Activated naive CD8-positive, alpha-beta T cell treated with anti-CD3 and anti-CD28 coated beads for 36 hours (primary cell): ENCODE data around the gene ZNF710. TPM values are rescaled to one million over a fixed set of nuclear protein-coding genes. Genes with fewer than 3 reads are reported as not detected.
"Not testable (repeated sequence)": the region's sequence is repeated elsewhere in the genome, so short reads cannot be mapped to it uniquely, and the experiment has no call there.

Experiments
- DNase-seq: peaks from one replicate; pipeline ENCODE4 v3.0.0; 2021
- H3K27ac Mint-ChIP-seq: one replicate; pipeline ENCODE4 v1.8.0; 2022; ENCODE audit warnings: mild to moderate bottlenecking, moderate library complexity, mixed read lengths
- H3K27me3 Mint-ChIP-seq: one replicate; pipeline ENCODE4 v1.8.0; 2022; ENCODE audit warnings: mild to moderate bottlenecking, mixed read lengths
- H3K36me3 Mint-ChIP-seq: one replicate; pipeline ENCODE4 v1.8.0; 2021; ENCODE audit warnings: mild to moderate bottlenecking, mixed read lengths
- H3K4me1 Mint-ChIP-seq: one replicate; pipeline ENCODE4 v1.8.0; 2021; ENCODE audit warnings: mixed read lengths
- H3K4me3 Mint-ChIP-seq: one replicate; pipeline ENCODE4 v1.8.0; 2022; ENCODE audit warnings: mild to moderate bottlenecking, moderate library complexity, mixed read lengths
- H3K9me3 Mint-ChIP-seq: one replicate; pipeline ENCODE4 v1.8.0; 2022; ENCODE audit warnings: mixed read lengths
- total RNA-seq, 2 experiments: library from RNA; stranded (reverse); gene quantifications; one replicate each; pipeline ENCODE4 v1.2.3, GENCODE V29; 2021

Gene ZNF710
- total RNA-seq, 2 experiments from 2014 or later: 17.8 to 17.9 TPM

DNA sequence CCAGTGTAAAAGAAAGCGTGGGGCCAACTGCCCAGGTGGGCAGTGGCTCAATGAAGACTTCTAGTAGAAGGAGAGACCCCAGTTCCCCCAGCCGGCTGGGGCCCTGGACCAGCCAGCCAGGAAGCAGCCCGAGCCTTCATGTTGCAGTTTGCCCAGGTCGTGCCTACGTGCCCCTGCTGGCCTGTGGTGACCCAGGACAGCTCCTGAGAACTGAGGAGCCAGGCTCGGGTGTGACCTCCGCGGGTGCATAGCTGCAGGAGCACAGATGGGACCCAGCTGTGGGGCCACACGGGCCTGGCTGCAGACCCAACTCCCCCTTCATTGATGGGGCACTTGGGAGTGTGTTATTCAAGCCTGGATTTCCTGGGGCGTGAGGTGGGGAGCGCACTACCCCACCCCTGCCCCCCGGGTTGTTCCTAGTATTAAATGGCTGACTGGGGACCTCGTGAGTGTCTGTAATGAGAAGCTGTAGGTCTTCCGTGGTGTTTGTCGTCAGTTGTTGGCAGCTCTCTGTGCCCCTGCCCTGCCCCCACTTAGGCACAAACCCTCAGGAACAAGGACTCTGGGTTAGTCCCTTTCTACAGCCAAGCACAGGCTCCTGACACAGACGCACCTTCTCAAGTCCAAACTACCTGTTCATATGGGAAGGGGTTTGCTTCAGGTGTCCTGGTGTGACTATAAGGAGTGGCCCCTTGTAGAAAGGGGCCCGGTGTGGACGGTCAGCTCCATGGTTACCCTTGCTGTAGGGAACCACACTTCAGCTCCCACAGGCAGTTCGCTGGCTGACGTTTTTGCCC lies 62.0 kb downstream of the ZNF710 start:
- no peak for DNase-seq
- no peak overlapping the region for H3K27ac Mint-ChIP-seq
- H3K36me3 Mint-ChIP-seq: peaks cover 1% of the 10 kb centered on the region
- H3K9me3 Mint-ChIP-seq: no peaks in the 10 kb centered on the region
- H3K4me1 Mint-ChIP-seq: peaks cover 36% of the 10 kb centered on the region
- no peak overlapping the region for H3K4me3 Mint-ChIP-seq
- no peaks in the 10 kb centered on the region for H3K27me3 Mint-ChIP-seq

GRCh38 chr15:90063770-90064247 lies 62.7 kb downstream of the ZNF710 start:
- H3K27me3 Mint-ChIP-seq: no peaks in the 10 kb centered on the region
- H3K4me1 Mint-ChIP-seq: peaks cover 30% of the 10 kb centered on the region
- no peak overlapping the region for H3K27ac Mint-ChIP-seq
- DNase-seq: no peak
- H3K4me3 Mint-ChIP-seq: no peak overlapping the region
- no peaks in the 10 kb centered on the region for H3K9me3 Mint-ChIP-seq
- H3K36me3 Mint-ChIP-seq: peaks cover 1% of the 10 kb centered on the region

- Mint-ChIP-seq H3K27me3 (no peaks in the 10 kb centered on the region), H3K27ac (no peak overlapping the region), H3K4me1 (peaks cover 18% of the 10 kb centered on the region), H3K4me3 (no peak overlapping the region), H3K36me3 (peaks cover 1% of the 10 kb centered on the region), H3K9me3 (no peaks in the 10 kb centered on the region)
- no peak for DNase-seq
These were observed 64.0 kb downstream of the ZNF710 start for GRCh38 chr15:90064911-90065681.

DNA sequence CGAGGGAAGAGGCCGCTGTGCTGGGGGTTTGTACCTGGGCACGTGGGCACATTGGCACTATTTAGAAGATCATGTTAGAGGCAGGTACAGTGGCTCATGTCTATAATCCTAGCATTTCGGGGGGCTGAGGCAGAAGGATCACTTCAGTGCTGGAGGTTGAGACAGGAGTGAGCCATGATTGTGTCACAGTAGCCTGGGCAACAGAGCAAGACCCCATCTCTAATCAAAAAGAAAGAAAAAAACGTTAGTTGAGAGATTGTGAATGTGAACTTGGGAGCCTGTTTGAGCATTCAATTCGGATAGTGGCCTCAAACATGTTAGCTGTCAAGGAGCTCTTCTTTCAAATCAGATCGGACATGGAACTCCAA lies 64.5 kb downstream of the ZNF710 start:
- Mint-ChIP-seq H3K27me3 (no peaks in the 10 kb centered on the region), H3K27ac (no peak overlapping the region), H3K4me1 (peaks cover 17% of the 10 kb centered on the region), H3K9me3 (no peaks in the 10 kb centered on the region), H3K4me3 (no peak overlapping the region), H3K36me3 (no peaks in the 10 kb centered on the region)
- DNase-seq: no peak

GRCh38 chr15:90067181-90067952 lies 66.2 kb downstream of the ZNF710 start:
- peaks cover 2% of the 10 kb centered on the region for H3K36me3 Mint-ChIP-seq

GRCh38 chr15:90067953-90068606 lies 67.0 kb downstream of the ZNF710 start:
- Mint-ChIP-seq H3K27me3 (no peaks in the 10 kb centered on the region), H3K4me3 (no peak overlapping the region), H3K36me3 (peaks cover 2% of the 10 kb centered on the region), H3K27ac (no peak overlapping the region), H3K9me3 (no peaks in the 10 kb centered on the region), H3K4me1 (peaks cover 8% of the 10 kb centered on the region)
- no peak for DNase-seq

More at GRCh38 chr15:90067181-90067952, 66.2 kb downstream of the ZNF710 start:
- H3K4me1 Mint-ChIP-seq: peaks cover 11% of the 10 kb centered on the region
- no peak overlapping the region for H3K27ac Mint-ChIP-seq
- no peaks in the 10 kb centered on the region for H3K9me3 Mint-ChIP-seq
- H3K27me3 Mint-ChIP-seq: no peaks in the 10 kb centered on the region
- H3K4me3 Mint-ChIP-seq: no peak overlapping the region
- DNase-seq: no peak

DNA sequence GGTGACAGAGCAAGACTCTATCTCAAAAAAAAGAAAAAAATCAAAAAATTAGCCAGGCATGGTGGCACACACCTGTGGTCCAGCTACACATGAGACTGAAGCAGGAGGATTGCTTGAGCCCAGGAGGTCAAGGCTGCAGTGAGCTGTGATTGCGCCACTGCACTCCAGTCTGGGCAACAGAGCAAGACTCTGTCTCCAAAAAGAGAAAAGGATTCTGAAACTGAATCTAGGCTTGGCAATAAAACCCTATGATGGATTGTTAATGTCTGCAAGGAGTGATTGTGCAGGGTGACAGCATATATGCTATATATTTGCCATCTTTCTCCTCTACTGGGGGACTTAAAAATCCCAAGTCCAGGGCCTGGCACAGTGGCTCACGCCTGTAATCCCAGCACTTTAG lies 69.5 kb downstream of the ZNF710 start:
- not testable (repeated sequence) for H3K4me1 Mint-ChIP-seq, H3K27ac Mint-ChIP-seq, DNase-seq, H3K4me3 Mint-ChIP-seq, H3K27me3 Mint-ChIP-seq, H3K36me3 Mint-ChIP-seq, H3K9me3 Mint-ChIP-seq

DNA sequence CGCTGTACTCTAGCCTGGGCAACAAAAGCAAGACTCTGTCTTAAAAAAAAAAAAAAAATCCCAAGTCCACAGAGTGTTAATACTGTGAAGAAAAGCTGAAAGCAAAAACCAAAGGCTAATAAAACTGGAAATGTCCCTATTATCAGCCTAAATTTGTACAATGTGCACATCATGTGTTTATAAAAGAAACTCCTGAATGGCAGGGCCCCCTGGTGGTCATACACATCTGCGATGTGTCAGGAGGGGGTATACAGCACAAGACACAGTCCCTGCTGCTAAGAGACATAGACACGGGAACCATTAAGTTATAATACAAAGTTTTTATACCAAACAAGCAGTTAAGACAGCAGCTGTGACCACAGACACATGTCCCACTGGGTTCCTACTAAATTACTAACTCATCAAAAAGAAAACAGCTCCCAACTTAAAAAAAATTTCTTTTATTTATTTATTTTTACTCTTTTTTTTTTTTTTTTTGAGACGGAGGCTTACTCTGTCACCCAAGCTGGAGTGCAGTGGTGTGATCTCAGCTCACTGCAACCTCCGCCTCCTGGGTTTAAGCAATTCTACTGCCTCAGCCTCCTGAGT lies 70.2 kb downstream of the ZNF710 start:
- no peaks in the 10 kb centered on the region for H3K9me3 Mint-ChIP-seq
- H3K4me3 Mint-ChIP-seq: no peak overlapping the region
- peak; percentile 68 for DNase-seq
- no peak overlapping the region for H3K27ac Mint-ChIP-seq
- no peaks in the 10 kb centered on the region for H3K27me3 Mint-ChIP-seq
- H3K36me3 Mint-ChIP-seq: peaks cover 2% of the 10 kb centered on the region
- peaks cover 9% of the 10 kb centered on the region for H3K4me1 Mint-ChIP-seq

GRCh38 chr15:90072978-90073640 lies 72.0 kb downstream of the ZNF710 start:
- H3K27me3 Mint-ChIP-seq: no peaks in the 10 kb centered on the region
- no peak overlapping the region for H3K27ac Mint-ChIP-seq
- H3K4me1 Mint-ChIP-seq: peaks cover 9% of the 10 kb centered on the region
- H3K36me3 Mint-ChIP-seq: peaks cover 4% of the 10 kb centered on the region
- no peak for DNase-seq
- no peak overlapping the region for H3K4me3 Mint-ChIP-seq
- no peaks in the 10 kb centered on the region for H3K9me3 Mint-ChIP-seq

GRCh38 chr15:90074023-90074422 lies 72.9 kb downstream of the ZNF710 start:
- DNase-seq: no peak
- Mint-ChIP-seq H3K27ac (no peak overlapping the region), H3K36me3 (peaks cover 8% of the 10 kb centered on the region), H3K9me3 (no peaks in the 10 kb centered on the region), H3K27me3 (no peaks in the 10 kb centered on the region), H3K4me3 (no peak overlapping the region), H3K4me1 (peaks cover 9% of the 10 kb centered on the region)

DNA sequence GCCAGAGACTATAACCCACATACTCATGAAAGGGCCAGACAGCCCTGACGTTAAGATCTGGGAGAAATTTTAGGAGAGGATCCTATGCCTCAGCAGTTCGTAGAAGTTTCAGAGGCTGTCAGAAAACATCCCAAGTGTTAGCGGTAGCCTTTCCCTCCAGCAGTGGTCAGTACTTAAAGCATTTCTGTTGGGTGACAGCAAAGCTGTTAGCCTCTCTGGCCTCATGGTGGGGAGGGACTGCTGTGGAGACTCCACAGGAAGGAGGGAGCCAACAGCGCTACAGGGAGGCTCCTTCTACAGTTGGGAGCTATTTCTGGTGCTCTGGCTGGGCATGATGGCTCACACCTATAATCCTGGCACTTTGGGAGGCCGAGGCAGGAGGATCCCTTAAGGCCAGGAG lies 73.8 kb downstream of the ZNF710 start:
- no peak overlapping the region for H3K4me3 Mint-ChIP-seq
- H3K27me3 Mint-ChIP-seq: no peaks in the 10 kb centered on the region
- H3K9me3 Mint-ChIP-seq: no peaks in the 10 kb centered on the region
- peaks cover 9% of the 10 kb centered on the region for H3K4me1 Mint-ChIP-seq
- no peak for DNase-seq
- no peak overlapping the region for H3K27ac Mint-ChIP-seq
- peaks cover 8% of the 10 kb centered on the region for H3K36me3 Mint-ChIP-seq

DNA sequence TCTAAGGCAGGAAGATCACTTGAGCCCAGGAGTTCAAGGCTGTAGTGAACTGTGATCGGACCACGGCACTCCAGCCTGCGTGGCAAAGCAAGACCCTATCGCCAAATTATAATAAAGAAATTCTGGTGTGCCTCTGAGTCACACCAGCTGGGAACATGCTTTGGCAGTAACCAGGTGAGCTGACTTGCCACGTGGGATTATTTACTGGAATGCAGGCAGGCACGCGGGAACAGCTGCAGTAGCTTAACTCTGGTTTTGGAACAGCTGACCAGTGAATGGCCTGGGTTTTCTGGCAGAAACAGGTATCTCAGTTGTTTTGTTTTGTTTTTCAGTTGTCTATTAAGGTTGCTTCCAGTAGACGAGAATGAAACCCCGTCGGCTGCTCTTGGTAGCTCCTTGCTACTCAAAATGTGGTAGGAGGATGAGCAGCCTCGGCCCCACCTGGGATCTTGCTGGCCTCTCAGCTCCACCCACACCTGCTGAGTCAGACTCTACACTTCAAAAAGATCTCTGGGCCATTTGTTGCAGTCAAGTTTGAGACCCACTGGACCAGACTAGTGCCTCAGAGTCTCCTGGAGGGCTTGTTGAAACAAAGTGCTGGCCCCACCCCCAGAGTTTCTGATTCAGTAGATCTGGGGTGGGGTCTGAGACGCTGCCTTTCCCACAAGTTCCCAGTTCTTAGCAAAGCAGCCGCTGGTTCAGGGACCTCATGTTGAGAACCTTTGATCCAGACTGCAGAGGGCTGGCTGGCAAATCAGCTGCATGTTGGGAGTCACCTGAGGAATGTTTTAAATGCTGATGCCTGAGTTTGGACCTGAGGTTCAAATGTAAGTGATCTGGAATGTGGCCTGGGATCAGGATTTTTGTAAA lies 74.5 kb downstream of the ZNF710 start:
- DNase-seq: no peak
- Mint-ChIP-seq H3K4me1 (peaks cover 9% of the 10 kb centered on the region), H3K9me3 (no peaks in the 10 kb centered on the region), H3K27me3 (no peaks in the 10 kb centered on the region), H3K27ac (peak overlapping the region; percentile 19), H3K4me3 (no peak overlapping the region), H3K36me3 (peaks cover 8% of the 10 kb centered on the region)

DNA sequence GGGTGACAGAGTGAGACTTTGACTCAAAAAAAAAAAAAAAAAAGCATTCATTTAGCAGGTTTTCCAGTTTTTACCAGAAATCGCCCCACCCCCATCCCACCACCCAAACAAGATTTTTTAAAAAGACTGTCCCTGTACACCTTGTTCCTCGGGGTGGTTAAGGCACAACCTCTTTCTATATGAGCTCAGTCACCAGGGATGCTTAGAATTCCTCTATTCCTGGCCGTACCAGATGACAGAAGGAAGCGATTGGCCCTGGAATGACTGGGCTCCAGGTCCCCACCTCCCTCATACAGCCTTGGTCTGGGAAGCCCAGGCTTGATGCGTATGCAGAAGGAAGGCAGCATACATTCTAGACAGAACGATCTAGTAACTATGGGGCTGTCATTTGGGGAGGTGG lies 75.6 kb downstream of the ZNF710 start:
- no peak overlapping the region for H3K4me3 Mint-ChIP-seq
- no peaks in the 10 kb centered on the region for H3K9me3 Mint-ChIP-seq
- no peak overlapping the region for H3K27ac Mint-ChIP-seq
- no peak for DNase-seq
- no peaks in the 10 kb centered on the region for H3K27me3 Mint-ChIP-seq
- H3K4me1 Mint-ChIP-seq: peaks cover 5% of the 10 kb centered on the region
- H3K36me3 Mint-ChIP-seq: peaks cover 8% of the 10 kb centered on the region
